CD14-positive monocyte (primary cell): ENCODE measurements around the gene OR5B2. TPM values are rescaled to one million over a fixed set of nuclear protein-coding genes. Genes with fewer than 3 reads are reported as not detected.
A peak's percentile ranks its signal among the peaks of the same experiment; 100 is the strongest.

Source experiments
- DNase-seq, 3 donors: peaks; one replicate each; pipeline ENCODE4 v3.0.0-alpha.2; 2011 to 2022
- H2AFZ ChIP-seq: 2 replicates; pipeline ENCODE4 v1.6.0; 2012; ENCODE audit warnings: mild to moderate bottlenecking, low read depth, low read length, inconsistent platforms; ENCODE audit not compliant: insufficient read depth, poor library complexity, severe bottlenecking
- H3K27ac ChIP-seq, 2 donors: 1 replicate in 1 of 2; 2 replicates in 1 of 2; pipeline ENCODE4 v1.5.1; 2012 to 2013; ENCODE audit warnings: low read length in 2 of 2, control low read depth in 1 of 2, inconsistent platforms in 1 of 2, low read depth in 1 of 2, mild to moderate bottlenecking in 1 of 2
- H3K27me3 ChIP-seq, 2 donors: one replicate each; pipeline versions ENCODE4 v1.6.0 to v1.6.1; 2011 to 2013; ENCODE audit warnings: low read length in 2 of 2; ENCODE audit not compliant: control insufficient read depth in 2 of 2, insufficient read depth in 2 of 2
- H3K36me3 ChIP-seq, 2 donors: replicated peaks in 1 of 2; 1 replicate in 1 of 2; 2 replicates in 1 of 2; pipeline versions ENCODE4 v1.5.1 to v1.6.1; 2012 to 2013; ENCODE audit warnings: low read length in 2 of 2, control low read depth in 1 of 2, inconsistent platforms in 1 of 2, mild to moderate bottlenecking in 1 of 2; ENCODE audit not compliant: insufficient read depth in 2 of 2, control insufficient read depth in 1 of 2
- H3K4me1 ChIP-seq, 2 donors: 1 replicate in 1 of 2; 2 replicates in 1 of 2; pipeline versions ENCODE4 v1.5.1 to v1.6.1; 2012 to 2013; ENCODE audit warnings: low read length in 2 of 2, control low read depth in 1 of 2, inconsistent platforms in 1 of 2, mild to moderate bottlenecking in 1 of 2, moderate library complexity in 1 of 2; ENCODE audit not compliant: insufficient read depth in 2 of 2, control insufficient read depth in 1 of 2
- H3K4me2 ChIP-seq: replicated peaks from 2 replicates; pipeline ENCODE3; 2012; ENCODE audit warnings: low read length, moderate library complexity, mild to moderate bottlenecking; ENCODE audit not compliant: poor library complexity, severe bottlenecking; ENCODE audit errors: extremely low read depth
- H3K4me3 ChIP-seq, 3 experiments: fragments of 200-600 bp in 1 of 3; sonication (generic) in 1 of 3; replicated peaks in 1 of 3; 1 replicate in 2 of 3; 2 replicates in 1 of 3; pipeline ENCODE4 v1.5.1; 2011 to 2013; ENCODE audit warnings: low read length in 3 of 3, mild to moderate bottlenecking in 3 of 3, control low read depth in 2 of 3, low read depth in 2 of 3, inconsistent platforms in 1 of 3, moderate library complexity in 1 of 3
- H3K79me2 ChIP-seq: 2 replicates; pipeline ENCODE4 v1.6.0; 2012; ENCODE audit warnings: mild to moderate bottlenecking, control low read depth, inconsistent platforms, low read length, moderate library complexity; ENCODE audit not compliant: insufficient read depth
- H3K9ac ChIP-seq: 2 replicates; pipeline ENCODE4 v1.6.0; 2017; ENCODE audit warnings: low read length, mild to moderate bottlenecking; ENCODE audit not compliant: insufficient read depth, poor library complexity, severe bottlenecking
- H3K9me3 ChIP-seq, 2 donors: replicated peaks in 1 of 2; 1 replicate in 1 of 2; 2 replicates in 1 of 2; pipeline versions ENCODE4 v1.5.1 to v1.6.1; 2012 to 2013; ENCODE audit warnings: low read length in 2 of 2, control low read depth in 1 of 2; ENCODE audit not compliant: control insufficient read depth in 1 of 2, insufficient read depth in 1 of 2
- H4K20me1 ChIP-seq: 2 replicates; pipeline ENCODE4 v1.6.0; 2012; ENCODE audit warnings: mild to moderate bottlenecking, low read length, control low read depth, moderate library complexity; ENCODE audit not compliant: insufficient read depth
- H3K27ac Mint-ChIP-seq, 7 donors: one replicate each; pipeline ENCODE4 v1.8.0; 2020; ENCODE audit warnings: mild to moderate bottlenecking in 7 of 7, mixed read lengths in 7 of 7, moderate library complexity in 6 of 7, inconsistent platforms in 2 of 7
- H3K27me3 Mint-ChIP-seq, 3 donors: one replicate each; pipeline ENCODE4 v1.8.0; 2021 to 2022; ENCODE audit warnings: low read depth in 3 of 3, mild to moderate bottlenecking in 3 of 3, mixed read lengths in 3 of 3, moderate library complexity in 3 of 3, inconsistent platforms in 1 of 3
- H3K36me3 Mint-ChIP-seq, 2 donors: one replicate each; pipeline ENCODE4 v1.8.0; 2020; ENCODE audit warnings: mixed read lengths in 2 of 2, inconsistent platforms in 1 of 2, mild to moderate bottlenecking in 1 of 2
- H3K4me1 Mint-ChIP-seq: one replicate; pipeline ENCODE4 v1.8.0; 2020; ENCODE audit warnings: mild to moderate bottlenecking, mixed read lengths
- H3K4me3 Mint-ChIP-seq, 2 donors: one replicate each; pipeline ENCODE4 v1.8.0; 2020; ENCODE audit warnings: mild to moderate bottlenecking in 2 of 2, mixed read lengths in 2 of 2, moderate library complexity in 1 of 2
- H3K9me3 Mint-ChIP-seq, 7 donors: one replicate each; pipeline ENCODE4 v1.8.0; 2020 to 2022; ENCODE audit warnings: mixed read lengths in 7 of 7, mild to moderate bottlenecking in 6 of 7, moderate library complexity in 6 of 7, inconsistent platforms in 2 of 7
- WGBS: methylation state at CpG from one replicate; pipeline ENCODE4 v1.1.5; 2013; ENCODE audit warnings: missing lambda C conversion rate; ENCODE audit not compliant: insufficient coverage; 5-methylcytosine and 5-hydroxymethylcytosine counted together
- intact Hi-C, 2 donors: fragments of 100-400 bp; cut with micrococcal nuclease; formaldehyde crosslinking; loops; one replicate each; pipeline versions ENCODE4 v1.15.0 to v1.15.1; 2023
- polyA plus RNA-seq, 3 donors: library from polyadenylated mRNA; depleted of rRNA in 1 of 3; unstranded in 2 of 3; stranded (reverse) in 1 of 3; fragments of 300-500 nt in 2 of 3; fragments of >200 nt in 1 of 3; fragmentation: Illumina TruSeq in 2 of 3; gene quantifications; 1 replicate in 2 of 3; 2 replicates in 1 of 3; pipeline ENCODE4 v1.2.3, GENCODE V29; 2012 to 2021
- TF ChIP-seq, protein P1 (sequence below): fragments of 200-600 bp; IDR thresholded peaks from one replicate; pipeline ENCODE4 v1.8.0; 2022; ENCODE audit warnings: antibody characterized with exemption, mild to moderate bottlenecking

OR5B2 gene
- polyA plus RNA-seq, 3 donors: not detected

GRCh38 chr11:58444300-58444699, 16.4 kb upstream of the OR5B2 start:
- no peak overlapping the region for H3K4me2 ChIP-seq
- H3K9me3 Mint-ChIP-seq: peaks cover 12 to 28% (median 21%) of the 10 kb centered on the region in 7 donors
- H3K27ac ChIP-seq: no peak overlapping the region
- no peak overlapping the region for H3K4me3 ChIP-seq
- H3K36me3 Mint-ChIP-seq: no peaks in the 10 kb centered on the region
- WGBS: 100% methylated on average over 2 of the region's 2 CpGs
- peaks cover 0 to 18% of the 10 kb centered on the region in 2 donors for H3K9me3 ChIP-seq
- TF ChIP-seq, protein P1, sequence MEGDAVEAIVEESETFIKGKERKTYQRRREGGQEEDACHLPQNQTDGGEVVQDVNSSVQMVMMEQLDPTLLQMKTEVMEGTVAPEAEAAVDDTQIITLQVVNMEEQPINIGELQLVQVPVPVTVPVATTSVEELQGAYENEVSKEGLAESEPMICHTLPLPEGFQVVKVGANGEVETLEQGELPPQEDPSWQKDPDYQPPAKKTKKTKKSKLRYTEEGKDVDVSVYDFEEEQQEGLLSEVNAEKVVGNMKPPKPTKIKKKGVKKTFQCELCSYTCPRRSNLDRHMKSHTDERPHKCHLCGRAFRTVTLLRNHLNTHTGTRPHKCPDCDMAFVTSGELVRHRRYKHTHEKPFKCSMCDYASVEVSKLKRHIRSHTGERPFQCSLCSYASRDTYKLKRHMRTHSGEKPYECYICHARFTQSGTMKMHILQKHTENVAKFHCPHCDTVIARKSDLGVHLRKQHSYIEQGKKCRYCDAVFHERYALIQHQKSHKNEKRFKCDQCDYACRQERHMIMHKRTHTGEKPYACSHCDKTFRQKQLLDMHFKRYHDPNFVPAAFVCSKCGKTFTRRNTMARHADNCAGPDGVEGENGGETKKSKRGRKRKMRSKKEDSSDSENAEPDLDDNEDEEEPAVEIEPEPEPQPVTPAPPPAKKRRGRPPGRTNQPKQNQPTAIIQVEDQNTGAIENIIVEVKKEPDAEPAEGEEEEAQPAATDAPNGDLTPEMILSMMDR: no peak
- H4K20me1 ChIP-seq: no peaks in the 10 kb centered on the region
- H3K4me1 Mint-ChIP-seq: no peaks in the 10 kb centered on the region
- H3K9ac ChIP-seq: no peak overlapping the region
- H3K27ac Mint-ChIP-seq: peak overlapping the region in 1 of 7 donors; percentile 46
- H3K4me3 Mint-ChIP-seq: no peak overlapping the region
- intact Hi-C loops: no loop called here
- H3K36me3 ChIP-seq: no peaks in the 10 kb centered on the region
- H3K79me2 ChIP-seq: no peaks in the 10 kb centered on the region
- H2AFZ ChIP-seq: no peak overlapping the region
- H3K4me1 ChIP-seq: no peaks in the 10 kb centered on the region
- no peak for DNase-seq
- H3K27me3 ChIP-seq: no peaks in the 10 kb centered on the region
- peaks cover 0 to 1% (median 0%) of the 10 kb centered on the region in 3 donors for H3K27me3 Mint-ChIP-seq

GRCh38 chr11:58442136-58442535, 14.2 kb upstream of the OR5B2 start, which contains the start of gene OR5B12:
Gene OR5B12 (minus strand): TSS chr11:58442236. CDS start chr11:58440151, 2,085 bp downstream.
- H3K27ac Mint-ChIP-seq: no peak within 1 kb of the TSS
- Histone ChIP-seq H4K20me1 (no peaks in the 10 kb centered on the region), H3K9ac (no peak within 1 kb of the TSS), H3K27me3 (no peaks in the 10 kb centered on the region), H3K79me2 (no peaks in the 10 kb centered on the region), H3K36me3 (no peaks in the 10 kb centered on the region), H3K4me3 (no peak within 1 kb of the TSS), H3K27ac (no peak within 1 kb of the TSS), H2AFZ (no peak within 1 kb of the TSS), H3K4me1 (no peaks in the 10 kb centered on the region), H3K9me3 (peaks cover 0 to 18% of the 10 kb centered on the region in 2 donors), H3K4me2 (no peak within 1 kb of the TSS)
- H3K27me3 Mint-ChIP-seq: peaks cover 0 to 2% (median 1%) of the 10 kb centered on the region in 3 donors
- H3K4me1 Mint-ChIP-seq: no peaks in the 10 kb centered on the region
- TF ChIP-seq, protein P1: no peak
- intact Hi-C loops: no loop called here
- peaks cover 10 to 27% (median 19%) of the 10 kb centered on the region in 7 donors for H3K9me3 Mint-ChIP-seq
- no peak for DNase-seq
- no peaks in the 10 kb centered on the region for H3K36me3 Mint-ChIP-seq
- WGBS: 40% methylated on average over 1 of the region's 1 CpG
- no peak within 1 kb of the TSS for H3K4me3 Mint-ChIP-seq
